Kidney epithelial cell (primary cell): Measurements from ENCODE around the gene ACOT12. TPM values are rescaled to one million over a fixed set of nuclear protein-coding genes. Genes with fewer than 3 reads are reported as not detected.

Experiments used
- DNase-seq: peaks from one replicate; pipeline ENCODE4 v3.0.0-alpha.2; 2010; ENCODE audit warnings: low read depth
- H3K27me3 ChIP-seq: 2 replicates; pipeline ENCODE4 v1.6.0; 2011; ENCODE audit warnings: low read length; ENCODE audit not compliant: control insufficient read depth, insufficient read depth
- H3K36me3 ChIP-seq: 2 replicates; pipeline ENCODE4 v1.5.1; 2011; ENCODE audit warnings: low read length; ENCODE audit not compliant: control insufficient read depth, insufficient read depth
- H3K4me3 ChIP-seq: 2 replicates; pipeline ENCODE4 v1.5.1; 2011; ENCODE audit warnings: low read depth, mild to moderate bottlenecking, control low read depth, low read length
- total RNA-seq: library from RNA; depleted of rRNA; stranded (reverse); fragments of >200 nt; gene quantifications from 2 replicates; pipeline ENCODE4 v1.2.3, GENCODE V29; 2015
- TF ChIP-seq, protein P1 (sequence below): IDR thresholded peaks from 2 replicates; pipeline ENCODE4 v1.5.1; 2011; ENCODE audit warnings: mild to moderate bottlenecking, moderate library complexity, low read length, control low read depth, inconsistent platforms; ENCODE audit not compliant: insufficient read depth, poor library complexity, severe bottlenecking

Gene ACOT12
- total RNA-seq, 1 donor from 2014 or later, result not detected

DNA sequence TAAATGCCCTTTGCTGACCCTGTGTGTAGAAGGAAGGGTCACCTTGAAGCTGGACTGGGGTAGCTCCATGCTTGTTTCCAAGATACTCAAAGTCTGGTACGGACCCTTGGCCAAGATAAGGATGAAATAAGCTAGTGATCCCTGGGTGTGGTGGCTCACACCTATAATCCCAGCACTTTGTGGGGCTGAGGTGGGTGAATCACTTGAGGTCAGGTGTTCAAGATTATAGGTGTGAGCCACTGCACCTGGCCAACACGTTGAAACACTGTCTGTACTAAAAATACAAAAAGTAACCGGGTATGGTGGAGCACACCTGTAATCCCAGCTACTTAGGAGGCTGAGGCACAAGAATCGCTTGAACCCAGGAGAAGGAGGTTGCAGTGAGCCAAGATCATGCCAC lies 33.3 kb downstream of the ACOT12 start:
- Histone ChIP-seq H3K27me3 (no peaks in the 10 kb centered on the region), H3K4me3 (no peak overlapping the region), H3K36me3 (no peaks in the 10 kb centered on the region)
- TF ChIP-seq, protein P1, sequence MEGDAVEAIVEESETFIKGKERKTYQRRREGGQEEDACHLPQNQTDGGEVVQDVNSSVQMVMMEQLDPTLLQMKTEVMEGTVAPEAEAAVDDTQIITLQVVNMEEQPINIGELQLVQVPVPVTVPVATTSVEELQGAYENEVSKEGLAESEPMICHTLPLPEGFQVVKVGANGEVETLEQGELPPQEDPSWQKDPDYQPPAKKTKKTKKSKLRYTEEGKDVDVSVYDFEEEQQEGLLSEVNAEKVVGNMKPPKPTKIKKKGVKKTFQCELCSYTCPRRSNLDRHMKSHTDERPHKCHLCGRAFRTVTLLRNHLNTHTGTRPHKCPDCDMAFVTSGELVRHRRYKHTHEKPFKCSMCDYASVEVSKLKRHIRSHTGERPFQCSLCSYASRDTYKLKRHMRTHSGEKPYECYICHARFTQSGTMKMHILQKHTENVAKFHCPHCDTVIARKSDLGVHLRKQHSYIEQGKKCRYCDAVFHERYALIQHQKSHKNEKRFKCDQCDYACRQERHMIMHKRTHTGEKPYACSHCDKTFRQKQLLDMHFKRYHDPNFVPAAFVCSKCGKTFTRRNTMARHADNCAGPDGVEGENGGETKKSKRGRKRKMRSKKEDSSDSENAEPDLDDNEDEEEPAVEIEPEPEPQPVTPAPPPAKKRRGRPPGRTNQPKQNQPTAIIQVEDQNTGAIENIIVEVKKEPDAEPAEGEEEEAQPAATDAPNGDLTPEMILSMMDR, result no peak
- DNase-seq, result no peak

DNA sequence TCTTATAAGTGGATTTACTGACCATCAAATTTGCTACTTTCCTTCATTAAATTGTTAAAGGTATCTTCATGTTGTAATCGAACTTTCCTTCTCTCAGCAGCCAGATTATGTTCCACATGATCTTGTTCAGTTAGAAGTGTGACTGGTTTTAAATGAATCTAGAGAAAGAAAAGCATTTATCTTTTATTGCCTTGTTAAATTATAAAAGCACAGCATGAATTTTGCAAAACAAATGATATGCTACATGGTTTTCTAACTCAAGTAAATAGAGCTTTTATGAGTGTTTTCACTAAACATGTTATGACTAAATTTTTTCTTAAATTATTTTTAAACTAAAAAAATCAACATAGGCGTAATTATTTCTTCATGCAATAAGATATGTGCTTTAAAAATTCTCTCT lies 34.1 kb downstream of the ACOT12 start:
- DNase-seq, result no peak
- TF ChIP-seq, protein P1, result no peak
- Histone ChIP-seq H3K36me3 (no peaks in the 10 kb centered on the region), H3K27me3 (no peaks in the 10 kb centered on the region), H3K4me3 (no peak overlapping the region)

DNA sequence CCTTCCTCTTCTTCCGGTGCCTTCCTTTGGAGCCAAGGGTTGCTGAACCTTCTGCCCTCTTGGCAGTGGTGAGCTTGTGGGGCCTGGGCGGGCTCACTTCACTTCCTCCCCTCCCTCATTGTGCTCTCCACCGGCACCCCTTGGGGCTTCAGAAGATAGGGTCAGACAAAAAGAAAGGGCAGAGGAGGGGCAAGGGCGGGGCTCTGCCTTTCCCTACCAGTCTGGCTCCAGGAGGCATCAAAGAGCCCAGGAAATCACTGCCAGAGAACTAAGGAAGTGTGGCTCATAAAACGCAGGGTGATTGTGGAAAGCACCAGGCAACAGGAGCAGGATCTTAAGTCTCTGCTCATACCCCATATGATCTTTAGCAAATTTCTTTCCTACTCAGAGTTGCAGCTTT lies 34.8 kb downstream of the ACOT12 start:
- H3K4me3 ChIP-seq, result no peak overlapping the region
- no peaks in the 10 kb centered on the region for H3K36me3 ChIP-seq
- TF ChIP-seq, protein P1, result no peak
- DNase-seq, result no peak
- no peaks in the 10 kb centered on the region for H3K27me3 ChIP-seq

DNA sequence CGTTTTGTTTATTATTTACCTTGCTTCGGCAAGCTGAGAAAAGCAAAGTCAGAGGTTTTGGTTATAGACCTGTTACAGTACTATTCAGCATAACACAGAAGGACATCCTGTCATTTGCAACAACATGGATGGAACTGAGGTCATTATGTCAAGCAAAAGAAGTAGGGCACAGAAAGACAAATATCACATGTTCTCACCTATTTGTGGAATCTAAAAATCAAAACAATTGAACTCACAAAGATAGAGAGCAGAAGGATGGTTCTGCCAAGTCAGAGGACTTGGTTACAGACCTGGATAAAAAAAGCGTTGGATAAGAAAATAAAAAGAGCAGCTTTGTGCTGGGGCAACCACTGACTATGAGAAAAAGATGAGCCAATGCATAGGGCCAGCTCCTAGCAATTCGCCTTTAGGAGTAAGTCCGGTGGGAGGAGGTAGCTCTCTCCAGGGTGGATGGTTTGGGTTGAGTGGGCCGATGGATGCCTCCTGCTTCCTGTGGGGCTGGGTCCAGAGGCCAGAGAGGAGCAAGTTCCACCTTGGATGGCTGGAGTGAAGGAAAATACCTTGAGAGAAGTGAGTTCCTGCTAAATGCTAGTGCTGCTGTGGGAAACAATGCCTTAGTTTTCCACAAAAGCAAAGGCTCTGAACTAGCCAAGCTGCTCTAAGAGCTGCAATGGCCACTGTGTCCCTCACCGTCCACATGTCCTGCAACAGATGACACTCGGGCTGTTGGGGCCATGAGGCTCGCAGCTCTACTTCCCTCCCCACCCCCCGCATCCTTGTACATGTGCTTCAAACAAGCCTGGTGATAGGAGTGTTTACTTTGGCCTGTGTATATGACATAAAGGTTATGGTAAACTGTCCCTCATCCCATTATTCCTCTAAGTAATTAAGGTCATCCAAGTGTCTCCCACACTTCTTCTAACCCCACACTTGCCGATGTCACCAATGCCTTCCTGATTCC lies 38.4 kb downstream of the ACOT12 start:
- H3K36me3 ChIP-seq, result no peaks in the 10 kb centered on the region
- TF ChIP-seq, protein P1, result no peak
- H3K27me3 ChIP-seq, result no peaks in the 10 kb centered on the region
- no peak overlapping the region for H3K4me3 ChIP-seq
- no peak for DNase-seq

DNA sequence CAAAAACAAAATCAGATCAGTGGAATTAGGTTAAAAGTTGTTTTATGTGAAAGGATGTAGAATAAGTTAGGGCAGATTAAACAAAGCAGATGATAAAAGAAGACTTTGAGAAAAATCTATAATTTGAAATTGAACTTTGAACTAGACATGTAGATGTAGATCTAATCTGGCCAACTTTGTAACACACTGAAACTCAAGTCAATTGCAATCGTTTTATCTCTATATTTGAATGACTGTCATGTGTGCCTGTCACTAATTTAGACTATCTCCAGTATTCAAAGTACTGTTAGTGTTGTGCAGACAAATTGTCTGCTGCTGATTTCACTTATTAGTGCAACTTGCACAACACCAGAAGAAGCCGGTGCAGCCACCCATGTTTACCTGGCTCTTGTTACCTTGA lies 39.8 kb downstream of the ACOT12 start:
- no peak overlapping the region for H3K4me3 ChIP-seq
- TF ChIP-seq, protein P1, result no peak
- H3K36me3 ChIP-seq, result no peaks in the 10 kb centered on the region
- H3K27me3 ChIP-seq, result no peaks in the 10 kb centered on the region
- no peak for DNase-seq

DNA sequence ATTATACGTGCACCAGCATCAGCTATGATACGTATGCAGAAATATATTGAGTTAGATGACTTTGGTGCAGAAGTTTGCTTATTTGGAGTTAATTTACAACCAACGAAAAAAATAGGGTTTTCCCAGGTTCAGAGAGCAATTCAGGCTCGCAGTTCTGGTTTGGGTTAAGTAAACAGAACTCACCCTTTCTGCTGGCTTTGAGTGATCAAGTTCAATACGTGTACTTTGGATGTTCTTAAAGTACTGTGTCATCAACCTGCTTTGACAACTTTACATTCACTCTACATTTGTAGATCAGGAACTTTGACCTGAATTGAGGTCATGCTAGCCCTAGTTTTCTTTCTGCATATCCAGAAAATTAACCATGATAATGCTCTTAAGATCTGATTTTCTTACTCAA lies 40.7 kb downstream of the ACOT12 start:
- Histone ChIP-seq H3K36me3 (no peaks in the 10 kb centered on the region), H3K4me3 (no peak overlapping the region), H3K27me3 (no peaks in the 10 kb centered on the region)
- TF ChIP-seq, protein P1, result no peak
- DNase-seq, result no peak
